GM06990 (cell line): Measurements from ENCODE around the gene ETS1.

Experiments used
- DNase-seq: peaks from one replicate; pipeline ENCODE4 v3.0.0-alpha.2; 2011; ENCODE audit not compliant: insufficient read length; ENCODE audit errors: extremely low read depth
- H3K27me3 ChIP-seq: replicated peaks from 2 replicates; pipeline ENCODE4 v1.6.0; 2011; ENCODE audit warnings: low read length; ENCODE audit not compliant: control insufficient read depth, insufficient read depth
- H3K36me3 ChIP-seq: 2 replicates; pipeline ENCODE4 v1.5.1; 2011; ENCODE audit warnings: low read length; ENCODE audit not compliant: control insufficient read depth, insufficient read depth
- H3K4me3 ChIP-seq: replicated peaks from 2 replicates; pipeline ENCODE4 v1.5.1; 2011; ENCODE audit warnings: low read depth, mild to moderate bottlenecking, control low read depth, low read length
- CTCF ChIP-seq: IDR thresholded peaks from 2 replicates; pipeline ENCODE4 v1.5.1; 2011; ENCODE audit warnings: low read length, control low read depth, mild to moderate bottlenecking, inconsistent platforms; ENCODE audit not compliant: insufficient read depth, poor library complexity, severe bottlenecking

Gene ETS1

GRCh38 chr11:128609785-128610184, 22.4 kb upstream of the ETS1 start:
- no peak overlapping the region for H3K4me3 ChIP-seq
- H3K27me3 ChIP-seq = no peaks in the 10 kb centered on the region
- TF ChIP-seq CTCF = no peak
- no peaks in the 10 kb centered on the region for H3K36me3 ChIP-seq
- no peak for DNase-seq

- no peak for TF ChIP-seq CTCF
- Histone ChIP-seq H3K27me3 (no peaks in the 10 kb centered on the region), H3K36me3 (no peaks in the 10 kb centered on the region), H3K4me3 (no peak overlapping the region)
- DNase-seq = no peak
These were observed 21.5 kb upstream of the ETS1 start for GRCh38 chr11:128608746-128609407.

- Histone ChIP-seq H3K36me3 (no peaks in the 10 kb centered on the region), H3K27me3 (no peaks in the 10 kb centered on the region), H3K4me3 (no peak overlapping the region)
- TF ChIP-seq CTCF = no peak
- DNase-seq = no peak
These were observed 20.5 kb upstream of the ETS1 start for GRCh38 chr11:128607819-128608218.

- DNase-seq = no peak
- Histone ChIP-seq H3K27me3 (no peaks in the 10 kb centered on the region), H3K36me3 (no peaks in the 10 kb centered on the region), H3K4me3 (no peak overlapping the region)
- no peak for TF ChIP-seq CTCF
These were observed 17.4 kb upstream of the ETS1 start for GRCh38 chr11:128604723-128605122.

- H3K4me3 ChIP-seq = no peak overlapping the region
- DNase-seq = no peak
- peak; percentile 25 for TF ChIP-seq CTCF
- H3K36me3 ChIP-seq = no peaks in the 10 kb centered on the region
- H3K27me3 ChIP-seq = no peaks in the 10 kb centered on the region
These were observed 16.5 kb upstream of the ETS1 start for GRCh38 chr11:128603752-128604414.
